Inflammatory macrophage (primary cell): ENCODE results near the gene TACC2.

ENCODE experiments used
- DNase-seq, 2 donors: peaks; one replicate each; pipeline ENCODE4 v3.0.0-alpha.2; 2020 to 2022

The TACC2 gene

GRCh38 chr10:122255509-122256301 lies 266.7 kb downstream of the TACC2 start:
- no peak for DNase-seq

DNA sequence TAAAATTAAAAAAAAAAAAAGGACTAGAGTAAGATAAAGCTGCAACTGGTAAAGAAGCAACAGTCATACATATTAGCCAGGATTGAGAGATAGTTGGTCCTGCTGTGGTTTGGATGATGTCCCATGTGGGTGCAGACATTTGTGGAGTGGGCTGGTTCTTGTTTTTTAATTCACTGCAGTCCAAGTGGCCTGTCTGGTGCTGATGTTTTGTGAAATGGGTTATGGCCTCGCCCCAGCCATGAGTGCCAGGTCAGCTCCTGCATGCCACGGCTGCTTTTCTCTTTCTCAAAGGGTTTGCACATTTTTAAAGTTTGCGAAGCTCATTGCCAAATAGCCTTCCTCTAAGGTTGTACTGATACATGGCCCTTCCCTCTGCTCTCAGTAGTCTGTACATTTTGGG lies 268.1 kb downstream of the TACC2 start:
- no peak for DNase-seq

DNA sequence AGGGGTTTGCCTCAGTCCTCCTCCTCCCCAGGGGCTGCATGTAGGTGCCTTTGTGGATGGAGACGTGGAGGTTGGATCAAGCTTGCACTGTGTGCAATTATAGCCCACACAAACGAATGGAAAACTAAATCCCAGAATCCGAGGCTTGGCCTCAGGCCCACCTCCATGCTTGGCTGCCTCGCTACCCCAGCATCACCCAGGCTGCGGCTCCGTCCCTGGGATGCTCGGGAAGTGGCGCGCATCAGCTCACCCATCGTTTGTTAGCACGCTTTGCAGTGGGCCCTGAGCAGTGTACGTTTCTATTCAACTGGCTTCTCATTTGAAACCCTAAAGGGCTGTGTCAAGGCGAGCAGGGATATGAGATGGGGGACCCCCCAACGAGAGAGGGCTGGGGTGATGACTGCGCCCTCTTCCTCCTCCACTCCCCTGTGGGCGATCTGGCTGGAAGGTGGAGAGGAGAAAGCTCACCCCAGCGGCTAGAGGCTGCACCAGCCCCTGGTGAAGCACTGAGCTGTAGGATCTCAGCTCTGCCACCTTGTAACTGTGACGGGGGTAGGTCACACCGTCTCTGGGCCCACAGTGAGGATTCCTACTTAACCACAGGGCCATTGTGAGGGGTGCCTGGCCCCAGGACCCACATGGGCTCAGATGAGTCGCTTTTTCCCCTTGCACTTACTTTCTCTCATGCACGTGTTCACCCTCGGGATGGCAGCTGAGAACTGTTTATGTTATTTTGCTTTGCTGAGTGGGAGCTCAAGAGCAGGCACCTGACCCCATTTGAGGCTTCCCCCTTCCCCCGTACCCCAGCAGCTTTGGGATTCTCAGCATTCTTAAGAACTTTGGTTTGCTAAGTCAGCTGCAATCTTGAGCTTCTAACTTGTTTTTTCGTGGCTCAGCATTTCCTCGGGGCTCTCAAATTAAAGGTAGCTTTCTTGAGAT lies 269.4 kb downstream of the TACC2 start:
- DNase-seq, result no peak

DNA sequence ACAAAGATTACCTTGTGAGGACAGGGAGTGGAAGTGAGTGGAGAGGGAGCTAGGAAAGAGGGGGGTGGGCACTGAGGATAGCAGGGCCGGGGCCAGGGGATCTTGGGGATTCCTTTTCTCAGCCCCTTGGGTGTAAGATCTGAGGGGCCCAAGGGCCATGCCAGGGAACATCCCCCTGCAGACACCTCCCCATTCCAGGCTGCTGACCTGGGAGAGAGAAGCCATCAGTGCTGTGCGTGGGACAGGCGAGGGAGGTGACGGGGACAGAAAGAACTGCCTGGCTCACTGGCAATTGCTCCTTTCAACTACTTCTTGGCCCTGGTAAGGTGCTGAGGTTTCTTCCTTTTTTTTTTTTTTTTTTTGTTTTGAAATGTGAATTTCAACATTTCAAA lies 270.1 kb downstream of the TACC2 start:
- no peak for DNase-seq

DNA sequence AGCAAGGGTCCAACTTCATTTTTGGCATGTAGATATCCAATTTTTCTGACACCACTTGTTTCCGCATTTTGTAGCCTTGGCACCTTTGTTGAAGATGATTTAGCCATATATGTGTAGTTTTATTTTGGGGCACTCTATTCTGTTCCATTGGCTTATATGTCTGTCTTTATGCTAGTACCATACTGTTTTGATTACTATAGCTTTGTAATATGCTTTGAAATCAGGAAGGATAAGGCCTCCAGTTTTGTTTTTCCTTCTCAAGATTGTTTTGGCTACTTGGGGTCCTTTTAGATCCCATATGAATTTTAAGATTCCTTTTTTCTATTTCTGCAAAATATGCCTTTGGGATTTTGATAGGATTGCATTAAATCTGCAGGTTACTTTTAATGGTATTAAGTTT lies 272.6 kb downstream of the TACC2 start:
- no peak for DNase-seq

DNA sequence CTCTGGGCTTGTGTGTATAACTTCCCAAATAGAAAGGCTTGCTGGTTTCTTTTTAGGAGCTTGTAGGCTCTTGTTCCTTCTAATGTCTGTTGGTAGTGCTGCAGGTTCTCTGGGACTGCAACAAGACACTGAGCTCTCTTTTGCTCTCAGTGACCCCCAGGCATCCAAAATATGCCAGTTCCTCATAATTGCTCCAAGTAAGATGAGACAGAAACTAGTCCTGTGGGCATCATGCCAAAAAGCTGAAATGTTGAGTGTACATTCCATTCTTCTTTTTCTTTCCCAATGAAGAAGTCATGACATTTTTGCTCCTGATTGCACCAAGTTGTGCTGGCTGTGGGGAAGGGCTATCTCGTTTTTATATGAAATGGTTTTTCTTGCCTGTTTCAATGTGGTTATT lies 275.0 kb downstream of the TACC2 start:
- no peak for DNase-seq

GRCh38 chr10:122264436-122264835 lies 275.5 kb downstream of the TACC2 start:
- DNase-seq, result no peak

DNA sequence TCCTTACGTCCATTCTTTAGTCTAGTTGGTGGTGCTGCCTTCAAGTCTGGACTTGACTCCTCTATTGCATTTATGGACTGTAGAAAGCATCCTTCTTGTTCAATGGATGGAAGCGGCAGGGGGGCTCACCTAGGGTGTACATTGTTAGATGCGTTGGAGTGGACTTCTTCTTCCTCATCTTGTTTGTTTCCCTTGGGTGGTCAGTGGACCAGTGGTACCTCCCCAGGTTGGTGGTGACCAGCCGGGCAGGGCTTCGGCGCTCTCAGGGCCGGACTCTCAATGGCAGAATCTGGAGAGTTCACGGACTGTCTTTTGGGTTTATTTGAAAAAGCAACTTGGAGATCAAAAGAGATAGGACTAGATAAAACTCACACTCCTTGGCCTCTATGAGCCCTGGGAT lies 276.0 kb downstream of the TACC2 start:
- no peak for DNase-seq

- no peak for DNase-seq
Measured at GRCh38 chr10:122265896-122266295, 276.9 kb downstream of the TACC2 start.

DNA sequence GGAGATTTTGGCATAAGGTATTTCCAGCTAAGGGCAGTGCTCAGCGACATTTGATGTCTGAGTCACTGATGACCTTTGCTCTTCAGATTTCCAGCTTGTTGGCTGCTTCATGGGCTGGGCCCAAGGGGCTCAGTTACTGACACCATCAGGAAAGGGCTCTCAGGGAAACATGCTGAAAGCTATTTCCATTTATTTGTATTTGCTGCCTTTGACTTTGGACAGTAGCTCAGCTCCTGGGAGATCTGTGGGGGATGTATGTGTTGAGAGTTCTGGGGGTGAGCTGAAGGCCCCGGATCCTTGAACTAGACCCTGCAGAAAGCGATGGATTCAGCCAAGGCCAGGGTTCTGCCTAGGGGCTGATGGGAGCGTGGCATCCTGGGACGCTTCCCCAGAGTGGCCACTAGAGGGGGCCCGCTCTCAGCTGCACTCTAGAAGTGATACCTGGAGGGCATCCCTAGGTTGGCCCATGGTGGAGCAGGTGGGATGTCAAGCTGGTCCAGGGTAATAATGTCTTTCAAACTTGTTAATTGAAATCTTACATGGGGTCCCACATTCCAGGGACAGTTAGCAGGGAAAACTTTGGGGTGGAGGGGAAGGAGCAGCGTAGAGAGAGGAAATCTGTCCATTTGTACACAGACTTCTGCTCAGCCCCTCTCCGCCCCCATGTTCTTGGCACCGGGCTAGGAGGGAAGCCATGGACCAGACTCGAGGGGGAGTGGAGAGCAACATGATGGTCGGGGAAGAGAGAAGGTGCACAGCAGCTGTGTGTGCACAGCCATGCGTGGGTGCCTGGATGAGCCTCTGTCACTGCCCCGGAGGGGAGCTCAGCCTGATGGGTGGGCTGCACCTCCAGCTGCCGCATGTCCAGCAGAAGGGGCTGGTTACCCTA lies 279.1 kb downstream of the TACC2 start:
- peak in 1 of 2 donors; percentile 40 for DNase-seq

DNA sequence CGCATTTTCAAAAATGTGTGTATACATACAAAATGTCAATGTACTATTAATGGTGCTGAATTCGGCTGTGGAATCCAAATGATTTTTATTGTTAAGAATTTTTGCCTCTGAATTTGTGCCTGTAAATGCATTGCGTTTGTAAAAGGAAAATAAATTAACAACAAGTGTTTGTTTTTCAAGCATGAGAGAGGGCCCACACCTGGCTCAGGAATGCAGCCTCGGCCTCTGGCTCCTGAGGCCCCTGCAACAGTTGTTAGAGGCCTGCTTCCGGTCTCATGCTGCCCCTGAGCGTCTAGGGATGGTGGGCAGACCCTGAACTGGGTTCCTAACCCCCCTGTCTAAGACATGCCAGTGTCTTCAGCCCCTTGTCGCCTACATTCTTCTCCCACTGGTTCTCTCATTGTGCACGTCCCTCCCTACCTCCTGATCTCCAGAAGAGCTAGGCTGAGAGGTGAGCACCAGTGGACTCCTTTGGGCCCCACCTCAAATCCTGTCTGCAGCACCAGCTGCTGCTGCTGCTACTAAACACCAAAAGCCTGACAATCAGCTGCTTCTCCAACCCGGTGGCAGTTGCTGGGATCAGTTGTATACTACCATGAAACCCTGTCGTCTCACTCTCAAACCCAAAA lies 280.2 kb downstream of the TACC2 start:
- DNase-seq, result no peak

GRCh38 chr10:122271076-122271475 lies 282.1 kb downstream of the TACC2 start, which contains the start of gene BTBD16:
Gene BTBD16 (plus strand): TSS chr10:122271296. CDS start chr10:122275082, 3,786 bp downstream.
- DNase-seq, result no peak

DNA sequence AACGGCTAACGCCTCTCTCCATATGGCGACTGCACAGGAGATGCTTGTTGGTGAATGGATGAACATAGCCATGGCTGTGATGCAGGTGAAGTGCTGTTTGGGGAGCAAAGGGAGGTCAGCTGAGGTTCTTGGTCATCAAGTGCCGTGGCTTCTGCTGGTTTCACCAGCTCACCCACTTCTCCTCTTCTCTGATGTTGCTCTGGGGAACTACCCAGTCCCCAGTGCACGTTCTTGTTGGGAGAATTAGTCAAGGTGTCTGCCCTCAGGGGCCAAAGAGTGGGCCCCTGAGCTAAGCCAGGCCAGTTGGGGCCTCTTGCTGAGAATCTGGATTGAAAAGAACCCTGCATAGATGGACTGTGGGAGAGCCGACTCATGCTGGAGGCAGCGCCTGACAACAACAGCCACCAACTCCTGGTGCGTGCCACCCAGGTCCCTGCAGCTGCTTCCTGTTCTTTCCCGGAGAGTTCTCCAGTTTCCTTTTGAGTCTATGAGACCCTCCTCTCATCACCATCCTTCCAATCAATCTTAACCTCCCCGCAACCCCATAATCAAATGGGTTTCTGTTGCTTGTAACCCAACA lies 285.1 kb downstream of the TACC2 start:
- DNase-seq, result no peak

DNA sequence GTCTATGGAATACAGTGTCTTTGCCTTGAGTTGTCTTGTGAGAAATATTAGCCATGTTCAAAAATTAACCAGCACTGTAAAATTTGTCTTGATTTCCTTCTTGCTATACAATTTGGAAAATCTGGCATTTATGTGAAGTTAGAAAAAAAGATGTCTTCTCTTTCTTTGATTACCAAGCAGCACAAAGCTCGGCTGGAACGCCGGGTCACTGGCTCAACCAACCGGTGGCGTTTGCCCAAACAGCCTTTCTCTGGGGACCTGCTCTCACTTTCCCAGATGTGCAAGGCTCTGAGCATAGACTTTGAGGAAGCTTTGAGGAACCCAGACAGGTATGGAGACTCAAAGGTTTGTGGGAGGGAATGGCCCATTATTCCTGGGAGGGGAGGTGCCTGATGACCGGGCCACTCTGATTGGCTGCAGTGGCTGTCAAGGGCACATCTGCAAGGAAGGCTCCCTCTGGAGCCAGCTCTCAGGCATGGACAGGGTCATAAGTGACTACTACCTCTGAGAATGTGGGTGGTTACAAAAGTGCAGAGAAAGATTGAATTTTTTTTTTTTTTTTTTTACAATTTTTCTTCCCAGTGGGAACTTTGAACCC lies 287.7 kb downstream of the TACC2 start:
- no peak for DNase-seq

GRCh38 chr10:122277526-122278136 lies 288.7 kb downstream of the TACC2 start:
- DNase-seq, result no peak

GRCh38 chr10:122279725-122280141 lies 290.8 kb downstream of the TACC2 start:
- peak in 1 of 2 donors; percentile 8 for DNase-seq

GRCh38 chr10:122280156-122280555 lies 291.2 kb downstream of the TACC2 start:
- DNase-seq, result no peak

GRCh38 chr10:122281018-122281626 lies 292.2 kb downstream of the TACC2 start:
- no peak for DNase-seq

GRCh38 chr10:122281751-122282150 lies 292.8 kb downstream of the TACC2 start:
- no peak for DNase-seq

DNA sequence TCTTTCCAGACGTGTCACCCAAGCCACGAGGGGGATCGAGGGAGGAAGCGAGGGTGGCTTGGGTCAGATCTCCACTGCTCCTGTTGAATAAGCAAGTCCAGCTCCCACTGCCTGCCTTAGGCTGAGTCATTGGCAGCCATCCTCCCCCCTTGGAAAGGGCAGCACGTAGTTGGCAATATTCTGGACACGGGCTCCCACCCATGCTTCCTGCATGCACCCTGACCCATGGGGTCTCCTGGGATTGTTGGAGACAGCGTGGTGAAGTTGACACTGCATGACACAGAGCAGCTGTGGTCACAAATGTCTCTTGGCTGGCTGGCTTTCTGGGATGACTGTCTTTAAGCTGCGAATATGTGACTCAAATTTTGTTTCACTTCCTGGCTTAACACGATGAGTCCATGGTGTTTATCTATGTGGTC lies 293.3 kb downstream of the TACC2 start:
- no peak for DNase-seq
